Medulla oblongata (tissue), 1 donor: ENCODE measurements around the gene LHFPL6.

Experiments
- DNase-seq: peaks from one replicate; pipeline ENCODE4 v3.0.0-alpha.2; 2015; ENCODE audit errors: extremely low spot score

The LHFPL6 gene

GRCh38 chr13:39462906-39463305 lies 140.1 kb downstream of the LHFPL6 start:
- DNase-seq = no peak

- DNase-seq = no peak
Measured at GRCh38 chr13:39462428-39462827, 140.6 kb downstream of the LHFPL6 start.

- DNase-seq = no peak
Measured at GRCh38 chr13:39461685-39462266, 141.2 kb downstream of the LHFPL6 start.

GRCh38 chr13:39457274-39457673 lies 145.7 kb downstream of the LHFPL6 start:
- no peak for DNase-seq

GRCh38 chr13:39455521-39456175 lies 147.3 kb downstream of the LHFPL6 start:
- DNase-seq = no peak

GRCh38 chr13:39452834-39453233 lies 150.2 kb downstream of the LHFPL6 start:
- DNase-seq = no peak

- DNase-seq = no peak
Measured at GRCh38 chr13:39452417-39452816, 150.6 kb downstream of the LHFPL6 start.

GRCh38 chr13:39451860-39452301 lies 151.1 kb downstream of the LHFPL6 start:
- DNase-seq = peak; percentile 12

GRCh38 chr13:39451301-39451700 lies 151.7 kb downstream of the LHFPL6 start:
- peak; percentile 36 for DNase-seq

GRCh38 chr13:39450176-39450575 lies 152.8 kb downstream of the LHFPL6 start:
- no peak for DNase-seq

GRCh38 chr13:39448834-39449233 lies 154.2 kb downstream of the LHFPL6 start:
- DNase-seq = peak; percentile 29

GRCh38 chr13:39446865-39447264 lies 156.1 kb downstream of the LHFPL6 start:
- no peak for DNase-seq

- no peak for DNase-seq
Measured at GRCh38 chr13:39444866-39445265, 158.1 kb downstream of the LHFPL6 start.

GRCh38 chr13:39433651-39434050 lies 169.3 kb downstream of the LHFPL6 start:
- DNase-seq = no peak

GRCh38 chr13:39432196-39432595 lies 170.8 kb downstream of the LHFPL6 start:
- no peak for DNase-seq

- DNase-seq = no peak
Measured at GRCh38 chr13:39422845-39423565, 180.0 kb downstream of the LHFPL6 start.

- DNase-seq = no peak
Measured at GRCh38 chr13:39419876-39420275, 183.1 kb downstream of the LHFPL6 start.

GRCh38 chr13:39419068-39419467 lies 183.9 kb downstream of the LHFPL6 start:
- no peak for DNase-seq

GRCh38 chr13:39418424-39418823 lies 184.6 kb downstream of the LHFPL6 start:
- DNase-seq = no peak

GRCh38 chr13:39417643-39418042 lies 185.3 kb downstream of the LHFPL6 start:
- no peak for DNase-seq

- DNase-seq = peak; percentile 43
Measured at GRCh38 chr13:39417131-39417530, 185.9 kb downstream of the LHFPL6 start.

GRCh38 chr13:39415008-39415802 lies 187.8 kb downstream of the LHFPL6 start:
- peak; percentile 64 for DNase-seq
